GM23338 (cell line): Measurements from ENCODE around the gene SPN. TPM values are rescaled to one million over a fixed set of nuclear protein-coding genes. Genes with fewer than 3 reads are reported as not detected.
A peak's percentile ranks its signal among the peaks of the same experiment; 100 is the strongest.

Source experiments
- ATAC-seq: fragments of 200-7000 bp; cut with Tn5 transposase; 3 replicates; pipeline ENCODE4 v1.9.1; 2020
- DNase-seq: peaks from one replicate; pipeline ENCODE4 v3.0.0-alpha.2; 2015; ENCODE audit warnings: low spot score
- H2AFZ ChIP-seq: fragments of 200-600 bp; sonication (generic); 2 replicates; pipeline ENCODE4 v1.8.0; 2016; ENCODE audit warnings: antibody characterized with exemption, mild to moderate bottlenecking, moderate library complexity
- H3F3A ChIP-seq: fragments of 200-600 bp; sonication (generic); replicated peaks from 2 replicates; pipeline ENCODE4 v1.8.0; 2017; ENCODE audit warnings: antibody characterized with exemption, mixed run types, low read depth
- H3K27ac ChIP-seq: fragments of 200-600 bp; sonication (generic); 2 replicates; pipeline ENCODE4 v1.6.1; 2016; ENCODE audit warnings: low read depth
- H3K27me3 ChIP-seq: fragments of 200-600 bp; sonication (generic); 2 replicates; pipeline ENCODE4 v1.8.0; 2016; ENCODE audit warnings: mild to moderate bottlenecking, mixed run types, moderate library complexity; ENCODE audit not compliant: insufficient read depth
- H3K36me3 ChIP-seq: fragments of 200-600 bp; sonication (generic); 2 replicates; pipeline ENCODE4 v1.8.0; 2016; ENCODE audit warnings: mild to moderate bottlenecking; ENCODE audit not compliant: insufficient read depth
- H3K4me1 ChIP-seq: fragments of 200-600 bp; sonication (generic); 2 replicates; pipeline ENCODE4 v1.8.0; 2016; ENCODE audit warnings: mild to moderate bottlenecking, moderate library complexity; ENCODE audit not compliant: insufficient read depth
- H3K4me2 ChIP-seq: fragments of 200-600 bp; sonication (generic); 2 replicates; pipeline ENCODE4 v1.7.1; 2017; ENCODE audit warnings: mixed run types
- H3K4me3 ChIP-seq: fragments of 200-600 bp; sonication (generic); 2 replicates; pipeline ENCODE4 v1.6.1; 2016; ENCODE audit warnings: mixed run types
- H3K79me2 ChIP-seq: fragments of 200-600 bp; sonication (generic); replicated peaks from 2 replicates; pipeline ENCODE4 v1.8.0; 2017; ENCODE audit warnings: mild to moderate bottlenecking; ENCODE audit not compliant: insufficient read depth
- H3K9me2 ChIP-seq: fragments of 200-600 bp; sonication (generic); 2 replicates; pipeline ENCODE4 v1.8.0; 2017; ENCODE audit not compliant: insufficient read depth
- H4K20me1 ChIP-seq: fragments of 200-600 bp; sonication (generic); replicated peaks from 2 replicates; pipeline ENCODE4 v1.8.0; 2017; ENCODE audit warnings: mild to moderate bottlenecking; ENCODE audit not compliant: insufficient read depth
- H3K27ac Mint-ChIP-seq: 2 replicates; pipeline ENCODE4 v1.8.0; 2020; ENCODE audit warnings: inconsistent platforms, mild to moderate bottlenecking, moderate library complexity, mixed read lengths
- H3K27me3 Mint-ChIP-seq: 3 replicates; pipeline ENCODE4 v1.8.0; 2022; ENCODE audit warnings: low read depth, mild to moderate bottlenecking, moderate library complexity, mixed read lengths, inconsistent platforms; ENCODE audit not compliant: insufficient read depth, poor library complexity
- H3K36me3 Mint-ChIP-seq: 3 replicates; pipeline ENCODE4 v1.8.0; 2021; ENCODE audit warnings: low read depth, mild to moderate bottlenecking, inconsistent platforms, moderate library complexity, mixed read lengths
- H3K4me1 Mint-ChIP-seq: 3 replicates; pipeline ENCODE4 v1.8.0; 2020; ENCODE audit warnings: mild to moderate bottlenecking, inconsistent platforms, mixed read lengths
- H3K4me3 Mint-ChIP-seq: 3 replicates; pipeline ENCODE4 v1.8.0; 2021; ENCODE audit warnings: moderate library complexity, mild to moderate bottlenecking, inconsistent platforms, mixed read lengths
- H3K9me3 Mint-ChIP-seq: 3 replicates; pipeline ENCODE4 v1.8.0; 2020; ENCODE audit warnings: moderate library complexity, mild to moderate bottlenecking, inconsistent platforms, mixed read lengths
- CREB1 ChIP-seq: fragments of 250-450 bp; sonication (Bioruptor Pico); IDR thresholded peaks from 2 replicates; pipeline ENCODE4 v1.5.0; 2020; ENCODE audit warnings: low read depth, mild to moderate bottlenecking, moderate library complexity
- ETS1 ChIP-seq: IDR thresholded peaks from 2 replicates; pipeline ENCODE4 v1.6.1; 2016; ENCODE audit warnings: antibody characterized with exemption
- EZH2 ChIP-seq: fragments of 200-600 bp; sonication (generic); IDR thresholded peaks from one replicate; pipeline ENCODE4 v1.8.0; 2017; ENCODE audit warnings: antibody characterized with exemption, mild to moderate bottlenecking, low read depth; ENCODE audit not compliant: unreplicated experiment
- EZH2phosphoT487 ChIP-seq: fragments of 200-600 bp; sonication (generic); IDR thresholded peaks from one replicate; pipeline ENCODE4 v1.8.1; 2018; ENCODE audit warnings: antibody characterized with exemption; ENCODE audit not compliant: unreplicated experiment
- NANOG ChIP-seq: IDR thresholded peaks from 2 replicates; pipeline ENCODE4 v1.6.1; 2016; ENCODE audit warnings: antibody characterized with exemption, borderline replicate concordance
- ZNF331 ChIP-seq: fragments of 250-450 bp; sonication (Bioruptor Pico); IDR thresholded peaks from 2 replicates; pipeline ENCODE4 v1.5.0; 2020; ENCODE audit warnings: low read depth, mild to moderate bottlenecking, moderate library complexity
- ZNF462 ChIP-seq: fragments of 250-450 bp; sonication (Bioruptor Pico); IDR thresholded peaks from 2 replicates; pipeline ENCODE4 v1.5.0; 2020; ENCODE audit warnings: mild to moderate bottlenecking, moderate library complexity
- polyA plus RNA-seq: library from polyadenylated mRNA; unstranded; fragments of >200 nt; fragmentation: Nextera tagmentation; extraction: Ambion mirVana; gene quantifications from 2 replicates; pipeline ENCODE4 v1.2.1, GENCODE V29; 2016
- total RNA-seq: library from RNA; depleted of rRNA; stranded (reverse); fragments of >200 nt; shearing (Covaris generic); gene quantifications from 2 replicates; pipeline ENCODE4 v1.2.3, GENCODE V29; 2014

SPN gene
- total and polyA plus RNA-seq, 2 experiments from 2014 or later = 0.52 to 2.3 TPM

- Histone ChIP-seq H3K27me3 (no peaks in the 10 kb centered on the region), H4K20me1 (no peaks in the 10 kb centered on the region), H3K79me2 (no peaks in the 10 kb centered on the region), H3F3A (peaks cover 9% of the 10 kb centered on the region; the same call in 1 of the 2 replicates), H3K27ac (no peak overlapping the region), H3K4me2 (no peak overlapping the region), H3K36me3 (no peaks in the 10 kb centered on the region), H2AFZ (peak overlapping the region; percentile 59; the same call in 1 of the 2 replicates), H3K4me1 (peaks cover 3% of the 10 kb centered on the region), H3K9me2 (no peaks in the 10 kb centered on the region), H3K4me3 (no peak overlapping the region)
- no peak for TF ChIP-seq EZH2phosphoT487
- TF ChIP-seq NANOG = no peak
- no peak for TF ChIP-seq ETS1
- no peak for TF ChIP-seq ZNF462 (CRISPR knock-in tag)
- no peak for TF ChIP-seq CREB1 (CRISPR knock-in tag)
- no peak for TF ChIP-seq EZH2
- TF ChIP-seq ZNF331 = no peak
- H3K4me3 Mint-ChIP-seq = no peak overlapping the region
- ATAC-seq (no peak), DNase-seq (no peak)
- H3K9me3 Mint-ChIP-seq = no peaks in the 10 kb centered on the region
- H3K4me1 Mint-ChIP-seq = peaks cover under 1% of the 10 kb centered on the region
- peaks cover 2% of the 10 kb centered on the region for H3K27me3 Mint-ChIP-seq
- H3K27ac Mint-ChIP-seq = no peak overlapping the region
- no peaks in the 10 kb centered on the region for H3K36me3 Mint-ChIP-seq
Measured at GRCh38 chr16:29644338-29644857, 18.6 kb upstream of the SPN start.
